Epithelial cell of esophagus (primary cell): ENCODE measurements around the gene KLHL12.
A peak's percentile ranks its signal among the peaks of the same experiment; 100 is the strongest.
"Not testable (repeated sequence)": the region's sequence is repeated elsewhere in the genome, so short reads cannot be mapped to it uniquely, and the experiment has no call there.

ENCODE experiments used
- DNase-seq: peaks from one replicate; pipeline ENCODE4 v3.0.0; 2010; ENCODE audit warnings: low read depth
- H3K4me3 ChIP-seq: 2 replicates; pipeline ENCODE4 v1.5.1; 2011; ENCODE audit warnings: mild to moderate bottlenecking, low read length, control low read depth
- CTCF ChIP-seq: IDR thresholded peaks from 2 replicates; pipeline ENCODE4 v1.5.1; 2011; ENCODE audit warnings: low read depth, mild to moderate bottlenecking, low read length, control low read depth, inconsistent platforms; ENCODE audit not compliant: insufficient read depth; ENCODE audit errors: missing control alignments

KLHL12 gene

GRCh38 chr1:202915146-202915545 lies 11.9 kb downstream of the KLHL12 start:
- no peak for TF ChIP-seq CTCF
- DNase-seq, result no peak
- no peak overlapping the region for H3K4me3 ChIP-seq

- DNase-seq, H3K4me3 ChIP-seq: not testable (repeated sequence)
Observed at GRCh38 chr1:202912476-202912875, 14.6 kb downstream of the KLHL12 start.

- no peak for DNase-seq
- H3K4me3 ChIP-seq, result no peak overlapping the region
- TF ChIP-seq CTCF, result no peak
Observed at GRCh38 chr1:202909494-202909893, 17.5 kb downstream of the KLHL12 start.

GRCh38 chr1:202908998-202909397 lies 18.0 kb downstream of the KLHL12 start:
- H3K4me3 ChIP-seq, result no peak overlapping the region
- TF ChIP-seq CTCF, result no peak
- no peak for DNase-seq

- no peak for TF ChIP-seq CTCF
- no peak overlapping the region for H3K4me3 ChIP-seq
- DNase-seq, result no peak
Observed at GRCh38 chr1:202905331-202905730, 21.7 kb downstream of the KLHL12 start.

GRCh38 chr1:202903808-202904207 lies 23.2 kb downstream of the KLHL12 start:
- not testable (repeated sequence) for H3K4me3 ChIP-seq, DNase-seq

- no peak overlapping the region for H3K4me3 ChIP-seq
- TF ChIP-seq CTCF, result no peak
- DNase-seq, result no peak
Observed at GRCh38 chr1:202901555-202901954, 25.5 kb downstream of the KLHL12 start.

- no peak overlapping the region for H3K4me3 ChIP-seq
- peak; percentile 70 for DNase-seq
- no peak for TF ChIP-seq CTCF
Observed at GRCh38 chr1:202892501-202892900, 34.5 kb downstream of the KLHL12 start.
